ENCODE results near the gene NINL. TPM values are rescaled to one million over a fixed set of nuclear protein-coding genes. Genes with fewer than 3 reads are reported as not detected.
A peak's percentile ranks its signal among the peaks of the same experiment; 100 is the strongest.
"Not testable (repeated sequence)": the region's sequence is repeated elsewhere in the genome, so short reads cannot be mapped to it uniquely, and the experiment has no call there.

NINL gene
- total RNA-seq, 1 donor from 2014 or later, result 47.0 TPM

DNA sequence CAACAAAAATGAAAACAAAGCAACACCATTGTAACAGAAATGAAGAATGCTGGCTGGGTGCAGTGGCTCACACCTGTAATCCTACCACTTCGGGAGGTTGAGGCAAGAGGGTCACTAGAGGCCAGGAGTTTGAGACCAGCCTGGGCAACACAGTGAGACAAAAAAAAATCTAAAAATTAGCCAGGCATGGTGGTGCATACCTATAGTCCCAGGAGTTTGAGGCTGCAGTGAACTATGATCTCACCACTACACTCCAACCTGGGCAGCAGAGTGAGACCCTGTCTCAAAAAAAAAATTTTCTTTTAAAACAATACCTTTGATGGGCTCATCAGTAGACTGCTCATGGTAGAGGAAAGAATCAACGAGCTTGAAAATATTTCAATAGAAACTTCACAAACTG, 18.5 kb downstream of the NINL start:
- no peak for DNase-seq (ENCODE audit: extremely low spot score, unreplicated experiment)
- Mint-ChIP-seq H3K4me3 (no peak overlapping the region), H3K4me1 (ENCODE audit: unreplicated experiment) (peaks cover 29% of the 10 kb centered on the region), H3K9me3 (peaks cover 8% of the 10 kb centered on the region), H3K36me3 (peaks cover 24% of the 10 kb centered on the region), H3K27me3 (no peaks in the 10 kb centered on the region), H3K27ac (no peak overlapping the region)
- TF ChIP-seq, protein P1, sequence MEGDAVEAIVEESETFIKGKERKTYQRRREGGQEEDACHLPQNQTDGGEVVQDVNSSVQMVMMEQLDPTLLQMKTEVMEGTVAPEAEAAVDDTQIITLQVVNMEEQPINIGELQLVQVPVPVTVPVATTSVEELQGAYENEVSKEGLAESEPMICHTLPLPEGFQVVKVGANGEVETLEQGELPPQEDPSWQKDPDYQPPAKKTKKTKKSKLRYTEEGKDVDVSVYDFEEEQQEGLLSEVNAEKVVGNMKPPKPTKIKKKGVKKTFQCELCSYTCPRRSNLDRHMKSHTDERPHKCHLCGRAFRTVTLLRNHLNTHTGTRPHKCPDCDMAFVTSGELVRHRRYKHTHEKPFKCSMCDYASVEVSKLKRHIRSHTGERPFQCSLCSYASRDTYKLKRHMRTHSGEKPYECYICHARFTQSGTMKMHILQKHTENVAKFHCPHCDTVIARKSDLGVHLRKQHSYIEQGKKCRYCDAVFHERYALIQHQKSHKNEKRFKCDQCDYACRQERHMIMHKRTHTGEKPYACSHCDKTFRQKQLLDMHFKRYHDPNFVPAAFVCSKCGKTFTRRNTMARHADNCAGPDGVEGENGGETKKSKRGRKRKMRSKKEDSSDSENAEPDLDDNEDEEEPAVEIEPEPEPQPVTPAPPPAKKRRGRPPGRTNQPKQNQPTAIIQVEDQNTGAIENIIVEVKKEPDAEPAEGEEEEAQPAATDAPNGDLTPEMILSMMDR (conservative IDR thresholded peaks at IDR 0.05), result no peak

DNA sequence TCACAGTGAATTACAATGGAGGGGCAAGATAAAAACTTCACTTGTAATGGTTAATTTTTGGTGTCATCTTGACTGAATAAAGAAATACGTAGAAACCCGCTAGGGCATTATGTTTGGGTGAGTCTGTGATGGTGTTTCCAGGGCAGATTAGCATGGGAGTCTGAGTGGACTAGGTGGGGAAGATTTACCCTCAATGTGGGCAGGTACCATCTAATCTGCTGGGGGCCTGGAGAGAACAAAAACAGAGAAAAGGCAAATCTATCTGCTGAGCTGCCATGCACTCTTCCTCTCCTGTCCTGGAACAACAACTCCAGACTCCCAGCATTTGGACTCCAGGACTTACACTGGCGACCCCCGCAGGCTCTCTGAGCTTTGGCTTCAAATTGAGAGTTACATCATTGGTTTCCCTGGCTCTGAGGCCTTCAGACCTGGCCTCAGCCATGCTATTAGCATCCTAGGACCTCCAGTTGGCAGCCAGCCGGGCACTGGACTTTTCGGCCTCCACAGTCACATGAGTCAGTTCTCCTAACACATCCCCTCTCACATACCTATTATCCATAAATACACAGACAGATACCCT, 19.7 kb downstream of the NINL start:
- peaks cover 21% of the 10 kb centered on the region for H3K4me1 Mint-ChIP-seq (ENCODE audit: unreplicated experiment)
- H3K27ac Mint-ChIP-seq, result peak overlapping the region; percentile 67

DNA sequence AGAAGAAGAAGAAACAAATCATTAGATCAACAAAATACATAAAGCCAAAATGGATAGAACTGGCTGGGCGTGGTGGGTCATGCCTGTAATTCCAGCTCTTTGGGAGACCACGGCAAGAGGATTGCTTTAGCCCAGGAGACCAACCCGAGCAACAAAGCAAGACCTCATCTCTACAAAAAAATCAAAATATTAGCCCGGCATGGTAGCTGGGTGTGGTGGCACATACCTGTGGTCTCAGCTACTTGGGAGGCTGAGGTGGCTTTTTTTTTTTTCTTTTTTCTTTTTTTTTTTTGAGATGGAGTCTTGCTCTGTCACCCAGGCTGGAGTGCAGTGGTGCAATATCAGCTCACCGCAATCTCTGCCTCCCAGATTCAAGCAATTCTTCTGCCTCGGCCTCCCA, 21.5 kb downstream of the NINL start:
- no peak overlapping the region for H3K27ac Mint-ChIP-seq
- H3K4me3 Mint-ChIP-seq, result no peak overlapping the region
- peaks cover 8% of the 10 kb centered on the region for H3K9me3 Mint-ChIP-seq
- peaks cover 17% of the 10 kb centered on the region for H3K4me1 Mint-ChIP-seq (ENCODE audit: unreplicated experiment)
- H3K27me3 Mint-ChIP-seq, result no peaks in the 10 kb centered on the region
- TF ChIP-seq, protein P1 (conservative IDR thresholded peaks at IDR 0.05), result no peak
- peaks cover 31% of the 10 kb centered on the region for H3K36me3 Mint-ChIP-seq
- no peak for DNase-seq (ENCODE audit: extremely low spot score, unreplicated experiment)

More for the DNA sequence above, 19.7 kb downstream of the NINL start:
- Mint-ChIP-seq H3K27me3 (no peaks in the 10 kb centered on the region), H3K36me3 (peaks cover 20% of the 10 kb centered on the region), H3K9me3 (peaks cover 8% of the 10 kb centered on the region), H3K4me3 (no peak overlapping the region)
- TF ChIP-seq, protein P1 (conservative IDR thresholded peaks at IDR 0.05), result no peak
- DNase-seq (ENCODE audit: extremely low spot score, unreplicated experiment), result no peak

DNA sequence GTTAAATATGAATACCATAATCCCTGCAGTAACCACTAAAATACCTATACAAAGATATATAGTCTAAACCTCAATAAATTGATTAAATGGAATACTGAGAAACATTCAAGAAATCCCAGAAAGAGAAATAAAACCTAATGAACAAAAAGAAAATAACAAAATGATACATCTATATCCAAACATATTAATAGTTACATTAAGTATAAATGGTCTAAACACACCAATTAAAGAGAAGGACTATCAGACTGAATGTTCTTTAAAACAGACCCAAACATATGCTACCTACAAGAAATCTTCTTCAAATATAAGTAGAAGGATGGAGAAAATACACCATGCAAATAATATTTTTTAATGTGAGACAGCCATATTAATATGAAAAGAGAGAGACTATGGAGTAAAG, 22.0 kb downstream of the NINL start:
- H3K9me3 Mint-ChIP-seq, result peaks cover 8% of the 10 kb centered on the region
- no peak overlapping the region for H3K4me3 Mint-ChIP-seq
- H3K36me3 Mint-ChIP-seq, result peaks cover 36% of the 10 kb centered on the region
- peaks cover 17% of the 10 kb centered on the region for H3K4me1 Mint-ChIP-seq (ENCODE audit: unreplicated experiment)
- no peak overlapping the region for H3K27ac Mint-ChIP-seq
- TF ChIP-seq, protein P1 (conservative IDR thresholded peaks at IDR 0.05), result no peak
- no peak for DNase-seq (ENCODE audit: extremely low spot score, unreplicated experiment)
- no peaks in the 10 kb centered on the region for H3K27me3 Mint-ChIP-seq

DNA sequence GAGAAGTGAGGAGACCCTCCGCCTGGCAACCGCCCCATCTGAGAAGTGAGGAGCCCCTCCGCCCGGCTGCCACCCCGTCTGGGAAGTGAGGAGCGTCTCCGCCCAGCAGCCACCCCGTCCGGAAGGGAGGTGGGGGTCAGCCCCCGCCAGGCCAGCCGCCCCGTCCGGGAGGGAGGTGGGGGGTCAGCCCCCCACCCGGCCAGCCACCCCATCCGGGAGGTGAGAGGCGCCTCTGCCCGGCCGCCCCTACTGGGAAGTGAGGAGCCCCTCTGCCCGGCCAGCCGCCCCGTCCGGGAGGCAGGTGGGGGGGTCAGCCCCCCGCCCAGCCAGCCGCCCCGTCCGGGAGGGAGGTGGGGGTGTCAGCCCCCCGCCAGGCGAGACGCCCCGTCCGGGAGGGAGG, 23.6 kb downstream of the NINL start:
- DNase-seq (ENCODE audit: extremely low spot score, unreplicated experiment); H3K27me3 Mint-ChIP-seq; H3K27ac Mint-ChIP-seq; H3K9me3 Mint-ChIP-seq; H3K4me3 Mint-ChIP-seq: not testable (repeated sequence)
- Mint-ChIP-seq H3K36me3 (peaks cover 38% of the 10 kb centered on the region), H3K4me1 (ENCODE audit: unreplicated experiment) (peaks cover 17% of the 10 kb centered on the region)

DNA sequence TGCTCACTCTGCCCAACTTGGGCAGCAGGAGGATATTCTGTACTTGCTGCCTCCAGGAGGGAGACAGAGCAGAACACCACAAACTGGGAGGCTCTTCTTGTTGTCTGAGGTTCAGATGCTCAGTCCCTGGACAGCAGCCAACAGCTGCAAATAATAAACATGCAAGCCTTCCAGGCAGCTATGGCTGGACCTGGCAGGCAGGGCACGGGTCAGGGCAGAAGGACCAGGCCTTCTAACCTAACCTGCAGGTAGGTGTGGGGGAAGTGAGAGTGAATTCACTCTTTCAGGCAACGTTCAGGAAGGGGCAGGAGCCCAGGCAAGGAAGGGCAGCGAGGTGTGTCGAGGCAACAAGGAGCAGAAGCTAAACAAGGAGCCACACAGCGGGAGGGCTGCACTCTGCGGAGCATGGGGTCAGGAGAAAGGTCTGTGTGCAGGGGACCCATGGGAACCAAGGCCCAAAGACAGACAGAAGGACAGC, 31.5 kb downstream of the NINL start:
- TF ChIP-seq, protein P1 (conservative IDR thresholded peaks at IDR 0.05), result no peak
- H3K36me3 Mint-ChIP-seq, result peaks cover 15% of the 10 kb centered on the region
- no peaks in the 10 kb centered on the region for H3K9me3 Mint-ChIP-seq
- no peaks in the 10 kb centered on the region for H3K27me3 Mint-ChIP-seq
- H3K4me1 Mint-ChIP-seq (ENCODE audit: unreplicated experiment), result peaks cover 45% of the 10 kb centered on the region
- no peak for DNase-seq (ENCODE audit: extremely low spot score, unreplicated experiment)
- no peak overlapping the region for H3K4me3 Mint-ChIP-seq
- peak overlapping the region; percentile 8 for H3K27ac Mint-ChIP-seq
